C4-2B (cell line): ENCODE data around the gene ZDHHC18.

Experiments
- CTCF ChIP-seq: fragments of 450-650 bp; conservative IDR thresholded peaks from 2 replicates; pipeline ENCODE4 v1.5.1; 2017; ENCODE audit warnings: mild to moderate bottlenecking
- ZFX ChIP-seq: fragments of 450-650 bp; IDR thresholded peaks from 2 replicates; pipeline ENCODE4 v1.6.1; 2017

- TF ChIP-seq CTCF: no peak
- no peak for TF ChIP-seq ZFX
Measured at GRCh38 chr1:26820784-26821269, 5.7 kb upstream of the ZDHHC18 start.
